Activated CD4-positive, alpha-beta T cell treated with anti-CD3 and anti-CD28 coated beads for 4 hours (primary cell): ENCODE measurements around the gene PEAR1.
A peak's percentile ranks its signal among the peaks of the same experiment; 100 is the strongest.

Source experiments
- DNase-seq, 2 donors: peaks; one replicate each; pipeline ENCODE4 v3.0.0-alpha.2; 2020

Gene PEAR1

DNA sequence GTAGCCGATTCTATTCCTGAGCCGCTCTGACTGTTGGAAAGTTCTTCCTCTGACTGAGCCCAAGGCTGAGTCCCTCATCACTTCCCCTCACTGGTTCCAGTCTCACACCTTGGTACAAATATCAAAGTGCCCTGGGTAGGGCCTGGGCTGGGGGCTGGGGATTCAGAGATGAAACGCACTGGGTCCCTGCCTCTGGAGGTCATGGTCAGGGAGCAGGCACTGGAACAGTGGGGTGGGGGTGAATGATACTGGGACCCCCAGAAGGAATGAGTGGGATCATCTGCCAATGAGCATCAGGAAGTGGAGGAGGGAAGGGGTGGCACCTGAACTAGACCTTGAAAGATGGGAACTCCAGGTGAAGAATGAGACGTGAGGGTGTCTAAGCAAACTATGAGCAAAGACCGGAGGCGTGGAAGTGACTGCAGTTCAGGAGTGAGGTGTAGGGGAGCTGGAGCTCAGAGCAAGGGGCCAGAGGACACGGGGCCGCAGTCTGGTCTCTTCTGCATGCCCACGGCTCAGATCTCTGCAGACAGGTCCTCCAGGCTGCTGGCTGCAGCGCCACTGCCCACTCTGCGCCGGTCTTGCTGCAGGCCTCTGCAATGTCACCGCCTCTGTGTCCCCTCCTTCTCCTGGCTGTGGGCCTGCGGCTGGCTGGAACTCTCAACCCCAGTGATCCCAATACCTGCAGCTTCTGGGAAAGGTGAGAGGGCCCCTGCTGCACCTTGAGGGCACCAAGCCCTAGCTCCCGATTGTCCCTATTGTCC lies 10.0 kb downstream of the PEAR1 start:
- no peak for DNase-seq

DNA sequence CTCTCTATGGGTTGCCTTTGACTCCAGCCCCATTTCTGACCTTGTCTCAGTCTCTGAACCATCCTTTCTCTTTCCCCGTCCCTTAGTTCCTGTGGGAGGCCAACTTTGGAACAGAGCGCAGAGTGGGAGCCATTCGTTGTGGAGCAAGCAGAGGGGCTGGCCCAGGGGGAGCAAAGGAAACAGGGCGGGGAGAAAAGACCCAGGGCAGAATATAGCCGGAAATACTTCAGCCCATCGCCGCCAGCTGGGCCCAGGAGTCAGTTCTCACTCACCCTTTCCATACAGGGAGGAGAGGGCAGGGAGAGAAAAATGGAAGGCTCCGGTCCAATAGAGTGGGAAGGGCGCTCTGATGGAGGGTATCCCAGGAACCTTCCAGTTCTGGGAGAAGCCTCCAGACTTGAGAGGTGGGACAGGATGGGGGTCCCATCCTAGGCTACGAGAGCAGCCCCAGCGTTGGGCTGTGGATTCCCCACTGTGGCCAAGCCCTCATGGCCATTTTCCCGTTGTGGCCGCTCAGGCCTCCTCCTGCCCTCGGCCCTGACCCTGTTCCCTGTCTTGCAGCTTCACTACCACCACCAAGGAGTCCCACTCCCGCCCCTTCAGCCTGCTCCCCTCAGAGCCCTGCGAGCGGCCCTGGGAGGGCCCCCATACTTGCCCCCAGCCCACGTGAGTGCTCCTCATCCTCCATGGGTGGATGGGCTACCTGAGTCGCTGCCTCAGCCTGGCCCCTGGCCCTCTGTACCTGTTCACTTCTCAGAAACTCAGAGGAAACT lies 10.9 kb downstream of the PEAR1 start:
- no peak for DNase-seq

DNA sequence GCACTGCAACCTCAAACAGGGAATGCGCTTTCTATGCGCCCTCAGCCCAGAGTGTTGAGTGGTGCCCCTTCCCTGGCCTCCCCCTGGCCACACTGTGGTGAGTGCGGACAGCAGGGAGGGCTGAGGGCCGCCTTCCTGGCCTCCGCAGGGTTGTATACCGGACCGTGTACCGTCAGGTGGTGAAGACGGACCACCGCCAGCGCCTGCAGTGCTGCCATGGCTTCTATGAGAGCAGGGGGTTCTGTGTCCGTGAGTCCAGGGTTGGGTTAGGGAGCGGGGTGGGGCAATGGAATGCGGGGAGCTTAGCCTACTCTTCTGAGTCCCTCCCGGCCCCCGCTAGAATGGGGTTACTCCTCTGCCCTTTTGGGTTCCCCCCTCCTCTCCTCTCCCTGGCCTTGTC lies 11.7 kb downstream of the PEAR1 start:
- no peak for DNase-seq

DNA sequence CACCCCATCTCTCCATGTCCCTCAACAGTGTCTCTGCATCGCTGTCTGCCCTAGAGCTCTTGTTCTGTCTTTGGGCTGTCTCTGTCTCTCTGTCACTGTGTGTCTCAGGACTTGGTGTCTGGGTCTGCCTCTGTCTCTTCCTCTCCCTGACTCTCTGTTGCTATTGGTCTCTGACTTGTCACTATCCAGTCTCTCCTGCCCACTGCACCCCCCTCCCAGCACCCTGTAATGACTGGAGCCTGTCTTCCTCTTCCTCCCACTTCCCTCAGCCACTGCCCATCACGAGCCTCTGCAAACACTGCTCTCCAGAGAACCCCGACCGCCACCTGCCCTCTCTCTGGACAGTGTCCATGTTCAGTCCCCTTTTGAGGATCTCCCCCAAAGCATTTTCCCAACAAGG lies 12.1 kb downstream of the PEAR1 start:
- DNase-seq = no peak

DNA sequence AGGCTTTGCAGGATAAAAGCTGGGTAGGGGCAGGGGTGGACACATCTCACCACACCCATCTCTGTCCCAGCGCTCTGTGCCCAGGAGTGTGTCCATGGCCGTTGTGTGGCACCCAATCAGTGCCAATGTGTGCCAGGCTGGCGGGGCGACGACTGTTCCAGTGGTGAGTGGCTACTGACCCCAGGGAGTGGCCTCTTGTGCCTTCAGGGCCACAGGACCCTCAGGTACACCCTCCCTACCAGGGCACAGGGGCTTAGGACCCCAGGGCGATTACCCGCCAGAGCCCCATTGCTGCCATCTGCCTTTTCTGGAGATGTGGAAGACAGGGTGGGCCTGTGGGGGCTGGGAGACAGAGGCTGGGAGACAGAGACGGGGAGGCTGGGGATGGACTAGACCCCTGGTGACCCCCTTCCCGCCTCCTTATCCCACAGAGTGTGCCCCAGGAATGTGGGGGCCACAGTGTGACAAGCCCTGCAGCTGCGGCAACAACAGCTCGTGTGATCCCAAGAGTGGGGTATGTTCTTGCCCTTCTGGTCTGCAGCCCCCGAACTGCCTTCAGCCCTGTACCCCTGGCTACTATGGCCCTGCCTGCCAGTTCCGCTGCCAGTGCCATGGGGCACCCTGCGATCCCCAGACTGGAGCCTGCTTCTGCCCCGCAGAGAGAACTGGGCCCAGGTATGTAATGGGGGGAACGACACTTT lies 12.8 kb downstream of the PEAR1 start:
- no peak for DNase-seq

DNA sequence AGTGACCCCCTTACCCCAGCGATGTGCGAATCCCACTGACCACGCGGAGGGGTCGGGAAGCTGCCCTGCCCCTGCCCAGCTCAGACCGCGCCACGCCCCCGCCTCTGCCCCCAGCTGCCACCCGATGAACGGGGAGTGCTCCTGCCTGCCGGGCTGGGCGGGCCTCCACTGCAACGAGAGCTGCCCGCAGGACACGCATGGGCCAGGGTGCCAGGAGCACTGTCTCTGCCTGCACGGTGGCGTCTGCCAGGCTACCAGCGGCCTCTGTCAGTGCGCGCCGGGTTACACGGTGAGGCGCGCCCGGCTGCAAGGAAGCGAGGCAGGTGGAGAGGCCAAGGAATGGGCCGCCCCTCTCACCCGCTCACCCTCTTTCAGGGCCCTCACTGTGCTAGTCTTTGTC lies 15.0 kb downstream of the PEAR1 start:
- no peak for DNase-seq

DNA sequence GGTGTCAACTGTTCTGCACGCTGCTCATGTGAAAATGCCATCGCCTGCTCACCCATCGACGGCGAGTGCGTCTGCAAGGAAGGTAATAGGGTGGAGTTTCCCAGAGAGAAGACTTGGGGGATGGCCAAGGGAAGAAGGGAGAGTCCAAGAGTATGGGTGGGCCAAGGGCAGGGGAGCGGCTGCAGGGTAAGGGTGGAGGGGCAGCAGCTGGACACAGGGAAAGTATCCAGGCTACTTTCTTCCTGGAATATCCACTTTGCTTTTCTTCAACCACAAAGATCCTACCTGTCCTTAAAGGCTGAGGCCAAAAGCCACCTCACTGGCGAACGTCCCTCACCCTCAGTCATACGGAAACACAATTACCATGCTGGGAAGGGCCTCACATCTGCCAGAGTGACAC lies 15.4 kb downstream of the PEAR1 start:
- no peak for DNase-seq

DNA sequence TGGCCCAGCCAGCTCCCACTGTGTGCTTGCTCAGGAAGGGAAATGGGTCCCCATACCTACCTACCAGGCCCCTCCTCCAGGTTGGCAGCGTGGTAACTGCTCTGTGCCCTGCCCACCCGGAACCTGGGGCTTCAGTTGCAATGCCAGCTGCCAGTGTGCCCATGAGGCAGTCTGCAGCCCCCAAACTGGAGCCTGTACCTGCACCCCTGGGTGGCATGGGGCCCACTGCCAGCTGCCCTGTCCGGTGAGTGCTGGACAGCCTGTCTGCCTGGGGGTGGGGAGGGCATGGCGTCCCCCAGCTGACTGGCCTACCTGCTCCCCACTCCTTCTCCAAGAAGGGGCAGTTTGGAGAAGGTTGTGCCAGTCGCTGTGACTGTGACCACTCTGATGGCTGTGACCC lies 16.2 kb downstream of the PEAR1 start:
- DNase-seq = no peak

DNA sequence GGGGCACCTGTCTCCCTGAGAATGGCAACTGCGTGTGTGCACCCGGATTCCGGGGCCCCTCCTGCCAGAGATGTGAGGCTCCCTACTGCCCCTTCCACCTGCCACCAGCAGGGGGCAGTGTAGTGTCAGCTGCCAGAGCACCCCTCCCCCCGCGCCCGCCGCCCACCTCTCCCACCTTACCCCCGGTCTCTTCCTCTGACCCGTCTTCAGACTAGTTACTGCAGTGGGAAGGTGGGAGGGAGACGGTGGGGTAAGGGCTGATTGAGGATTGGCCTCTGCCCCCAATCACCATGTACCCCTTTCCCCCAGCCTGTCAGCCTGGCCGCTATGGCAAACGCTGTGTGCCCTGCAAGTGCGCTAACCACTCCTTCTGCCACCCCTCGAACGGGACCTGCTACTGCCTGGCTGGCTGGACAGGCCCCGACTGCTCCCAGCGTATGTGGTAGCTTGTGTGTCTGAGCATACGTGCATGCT lies 16.8 kb downstream of the PEAR1 start:
- peak; percentile 52 to 55 for DNase-seq

DNA sequence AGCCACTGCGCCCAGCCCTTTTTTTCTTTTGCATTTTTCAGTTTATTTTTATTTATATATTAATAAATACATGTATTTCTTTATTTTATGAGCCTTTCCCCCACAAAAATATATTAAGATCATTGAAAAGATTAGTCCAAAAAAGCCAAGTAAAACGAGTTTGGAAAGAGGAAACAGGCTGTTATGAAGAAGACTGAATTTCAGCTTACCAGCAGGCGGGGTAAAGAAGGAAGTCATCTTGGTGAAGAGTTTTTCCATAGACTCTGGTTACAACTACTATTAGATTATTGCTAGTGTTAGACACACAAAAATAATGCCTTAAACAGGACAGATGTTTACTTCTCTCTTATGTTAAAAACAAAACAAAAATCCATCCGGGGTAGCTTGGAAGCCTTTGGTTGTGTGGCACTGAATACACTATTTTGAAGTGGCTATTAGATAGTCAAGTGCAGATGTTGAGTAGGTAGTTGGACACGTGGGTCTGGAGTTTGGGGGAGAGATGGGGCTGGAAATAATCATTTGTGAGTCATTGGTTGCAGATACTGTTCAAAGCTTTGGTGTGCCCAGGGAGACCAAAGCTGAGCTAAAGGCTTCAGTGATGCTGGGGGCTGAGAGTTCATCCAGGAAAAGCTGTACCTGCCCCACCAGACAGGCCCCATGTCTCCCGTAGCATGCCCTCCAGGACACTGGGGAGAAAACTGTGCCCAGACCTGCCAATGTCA lies 18.2 kb downstream of the PEAR1 start:
- DNase-seq = no peak

DNA sequence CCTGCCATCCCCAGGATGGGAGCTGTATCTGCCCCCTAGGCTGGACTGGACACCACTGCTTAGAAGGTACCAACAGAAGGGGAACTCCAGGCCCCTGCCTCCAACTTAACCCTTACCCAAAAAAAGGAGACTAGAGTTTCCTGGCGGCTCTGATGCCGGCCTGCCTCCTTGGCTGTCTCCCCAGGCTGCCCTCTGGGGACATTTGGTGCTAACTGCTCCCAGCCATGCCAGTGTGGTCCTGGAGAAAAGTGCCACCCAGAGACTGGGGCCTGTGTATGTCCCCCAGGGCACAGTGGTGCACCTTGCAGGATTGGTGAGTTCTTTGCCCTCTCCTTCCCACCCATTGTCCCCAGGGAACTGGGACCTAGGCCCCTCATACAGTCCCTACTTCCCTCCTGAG lies 18.8 kb downstream of the PEAR1 start:
- DNase-seq = no peak

DNA sequence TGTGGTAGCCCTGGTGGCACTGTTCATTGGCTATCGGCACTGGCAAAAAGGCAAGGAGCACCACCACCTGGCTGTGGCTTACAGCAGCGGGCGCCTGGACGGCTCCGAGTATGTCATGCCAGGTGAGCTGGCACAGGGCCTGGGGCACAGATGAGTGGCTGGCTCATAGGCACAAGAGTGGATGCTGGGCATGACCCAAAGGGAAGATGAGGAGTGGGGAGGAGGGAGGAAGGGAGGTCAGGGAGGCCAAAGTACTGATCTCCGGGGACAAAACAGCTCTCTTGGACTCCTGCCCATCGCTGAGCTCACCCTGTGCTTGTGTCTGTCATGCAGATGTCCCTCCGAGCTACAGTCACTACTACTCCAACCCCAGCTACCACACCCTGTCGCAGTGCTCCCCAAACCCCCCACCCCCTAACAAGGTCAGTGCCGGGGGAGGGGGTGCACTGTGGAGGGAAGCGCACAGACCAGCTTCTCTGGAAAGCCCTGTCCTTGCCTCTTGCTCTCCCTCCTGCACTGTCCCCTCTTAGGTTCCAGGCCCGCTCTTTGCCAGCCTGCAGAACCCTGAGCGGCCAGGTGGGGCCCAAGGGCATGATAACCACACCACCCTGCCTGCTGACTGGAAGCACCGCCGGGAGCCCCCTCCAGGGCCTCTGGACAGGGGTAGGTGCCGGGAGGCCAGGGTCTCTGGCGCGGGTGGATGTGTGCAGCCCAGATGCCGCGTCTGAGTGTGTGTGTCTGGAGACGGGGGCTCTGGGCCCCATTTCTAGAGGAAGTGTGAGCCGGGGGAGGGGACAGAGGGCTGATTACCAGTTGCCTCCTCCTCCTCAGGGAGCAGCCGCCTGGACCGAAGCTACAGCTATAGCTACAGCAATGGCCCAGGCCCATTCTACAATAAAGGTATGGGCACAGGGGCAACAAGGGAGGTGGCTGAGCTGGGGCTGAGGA lies 19.6 kb downstream of the PEAR1 start:
- no peak for DNase-seq

DNA sequence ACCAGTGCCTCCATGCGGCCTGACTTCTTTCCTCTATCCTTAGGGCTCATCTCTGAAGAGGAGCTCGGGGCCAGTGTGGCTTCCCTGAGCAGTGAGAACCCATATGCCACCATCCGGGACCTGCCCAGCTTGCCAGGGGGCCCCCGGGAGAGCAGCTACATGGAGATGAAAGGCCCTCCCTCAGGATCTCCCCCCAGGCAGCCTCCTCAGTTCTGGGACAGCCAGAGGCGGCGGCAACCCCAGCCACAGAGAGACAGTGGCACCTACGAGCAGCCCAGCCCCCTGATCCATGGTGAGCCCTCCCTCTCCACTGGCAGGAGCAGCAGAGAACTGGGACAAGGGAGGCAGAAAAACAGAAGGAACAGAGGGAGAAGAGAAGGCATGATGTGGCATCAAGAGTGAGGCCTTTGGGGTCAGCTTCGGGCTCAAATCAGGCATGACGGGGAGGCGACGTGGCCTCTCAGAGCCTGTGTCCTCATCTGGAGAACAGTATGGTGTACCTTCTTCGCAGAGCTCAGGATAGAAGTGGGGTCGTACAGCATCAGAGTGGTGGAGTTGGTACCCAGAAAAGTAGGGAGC lies 20.4 kb downstream of the PEAR1 start:
- DNase-seq = no peak

DNA sequence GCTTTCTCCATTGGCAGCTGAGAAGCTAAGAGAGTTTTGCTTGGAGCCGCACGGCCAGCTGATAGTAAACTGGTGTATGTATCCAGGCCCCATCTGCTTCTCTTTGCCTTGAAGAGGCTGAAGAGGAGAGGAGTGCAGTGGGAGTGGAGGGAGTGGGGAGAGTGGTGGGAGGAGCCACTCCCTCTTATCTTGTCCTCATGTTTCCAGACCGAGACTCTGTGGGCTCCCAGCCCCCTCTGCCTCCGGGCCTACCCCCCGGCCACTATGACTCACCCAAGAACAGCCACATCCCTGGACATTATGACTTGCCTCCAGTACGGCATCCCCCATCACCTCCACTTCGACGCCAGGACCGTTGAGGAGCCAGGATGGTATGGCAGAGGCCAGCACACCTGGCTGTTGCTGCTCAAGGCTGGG lies 20.9 kb downstream of the PEAR1 start:
- DNase-seq = no peak

DNA sequence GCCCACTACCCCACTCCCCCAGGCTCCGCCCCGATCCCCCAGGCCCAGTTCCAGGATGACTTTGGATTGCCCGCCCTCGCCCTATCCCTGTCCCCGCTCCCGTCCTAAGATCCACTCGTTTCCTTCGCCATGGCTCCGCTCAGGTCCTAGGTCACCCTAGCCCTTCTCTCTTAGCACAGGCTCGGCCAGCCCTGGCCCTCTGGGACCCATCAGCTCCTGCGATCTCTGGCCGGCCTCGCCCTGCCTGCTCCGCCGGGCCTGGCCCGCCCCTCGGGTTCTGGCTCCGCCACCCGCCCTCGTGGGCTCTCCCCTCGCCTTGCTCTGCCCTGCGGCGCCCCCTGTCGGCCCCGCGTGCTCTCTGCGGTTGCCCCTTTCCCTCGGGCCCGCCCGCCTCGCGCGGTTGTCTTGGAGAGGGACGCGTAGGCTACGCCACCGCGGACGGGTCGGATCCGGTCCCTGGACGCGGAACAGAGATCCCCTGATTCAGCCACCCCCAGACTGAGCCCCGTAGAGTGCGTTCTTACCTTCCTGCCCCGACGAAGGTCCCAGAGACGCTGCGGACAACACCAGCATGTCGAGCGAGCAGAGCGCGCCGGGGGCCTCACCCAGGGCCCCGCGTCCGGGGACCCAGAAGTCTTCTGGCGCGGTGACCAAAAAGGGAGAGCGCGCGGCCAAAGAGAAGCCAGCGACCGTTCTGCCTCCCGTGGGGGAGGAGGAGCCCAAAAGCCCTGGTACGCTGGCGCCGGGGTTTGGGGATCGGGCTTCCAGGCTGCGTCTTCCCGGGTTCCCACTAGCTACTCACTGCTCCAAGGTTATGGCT lies 26.9 kb downstream of the PEAR1 start, which contains the start of gene LRRC71:
LRRC71 (plus strand) TSS at position 400 of the 820 bp plus-strand sequence; CDS start at position 572, 172 bp downstream.
- DNase-seq = peak; percentile 39 to 53

DNA sequence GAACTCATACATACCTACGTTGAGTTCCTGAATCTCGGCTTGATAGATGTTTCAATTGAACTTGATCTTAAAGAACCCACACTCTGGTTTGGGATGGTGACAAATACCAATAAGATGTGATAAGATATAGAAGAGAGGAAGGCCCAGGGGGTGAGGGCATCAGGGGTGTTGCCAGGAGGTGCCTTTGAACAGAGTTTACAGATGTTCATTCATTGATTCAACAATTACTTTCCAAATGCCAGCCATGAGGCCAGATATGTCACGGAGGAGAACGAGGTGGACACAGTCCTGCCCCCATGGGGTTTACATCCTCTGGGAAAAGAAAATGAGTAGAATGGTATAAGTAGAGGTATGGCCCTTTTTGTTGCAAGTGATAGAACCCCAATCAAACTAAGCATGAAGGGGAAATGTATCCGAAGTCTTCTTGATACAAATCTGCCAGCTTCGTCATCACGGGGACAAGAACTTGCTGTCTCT lies 27.6 kb downstream of the PEAR1 start:
- DNase-seq = no peak

DNA sequence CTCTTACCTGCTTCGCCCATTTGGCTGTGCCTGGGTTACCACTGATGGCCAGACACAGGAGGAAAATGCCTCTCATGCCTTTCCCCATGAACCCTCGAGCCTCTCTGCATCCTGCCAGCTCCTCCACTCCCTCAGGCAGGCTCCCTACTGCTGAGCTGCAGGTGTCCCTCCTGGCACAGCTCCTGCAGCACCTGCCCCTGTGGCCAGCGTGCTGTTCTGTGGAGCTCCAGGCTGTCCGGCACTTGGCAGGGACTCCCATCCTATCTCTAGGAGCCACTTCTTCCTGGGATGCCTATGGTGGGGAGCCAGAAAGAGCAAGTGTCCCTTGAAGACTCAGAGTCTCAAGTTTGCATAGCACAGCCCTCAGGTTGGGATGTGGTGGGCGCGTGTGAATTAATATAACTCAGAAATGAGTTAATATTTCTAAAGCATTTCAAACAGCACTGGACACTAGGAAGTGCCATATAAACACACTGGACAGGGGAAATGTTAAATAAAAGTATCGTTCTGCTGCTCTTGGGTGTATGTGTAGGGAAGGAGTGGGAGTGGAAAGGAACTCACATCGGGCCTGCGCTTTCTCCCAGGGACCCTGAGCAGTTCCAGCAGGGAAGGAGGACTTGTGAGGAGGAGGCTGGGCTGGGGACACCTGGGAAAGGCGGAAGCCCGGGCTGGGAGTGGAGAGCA lies 29.6 kb downstream of the PEAR1 start:
- no peak for DNase-seq

DNA sequence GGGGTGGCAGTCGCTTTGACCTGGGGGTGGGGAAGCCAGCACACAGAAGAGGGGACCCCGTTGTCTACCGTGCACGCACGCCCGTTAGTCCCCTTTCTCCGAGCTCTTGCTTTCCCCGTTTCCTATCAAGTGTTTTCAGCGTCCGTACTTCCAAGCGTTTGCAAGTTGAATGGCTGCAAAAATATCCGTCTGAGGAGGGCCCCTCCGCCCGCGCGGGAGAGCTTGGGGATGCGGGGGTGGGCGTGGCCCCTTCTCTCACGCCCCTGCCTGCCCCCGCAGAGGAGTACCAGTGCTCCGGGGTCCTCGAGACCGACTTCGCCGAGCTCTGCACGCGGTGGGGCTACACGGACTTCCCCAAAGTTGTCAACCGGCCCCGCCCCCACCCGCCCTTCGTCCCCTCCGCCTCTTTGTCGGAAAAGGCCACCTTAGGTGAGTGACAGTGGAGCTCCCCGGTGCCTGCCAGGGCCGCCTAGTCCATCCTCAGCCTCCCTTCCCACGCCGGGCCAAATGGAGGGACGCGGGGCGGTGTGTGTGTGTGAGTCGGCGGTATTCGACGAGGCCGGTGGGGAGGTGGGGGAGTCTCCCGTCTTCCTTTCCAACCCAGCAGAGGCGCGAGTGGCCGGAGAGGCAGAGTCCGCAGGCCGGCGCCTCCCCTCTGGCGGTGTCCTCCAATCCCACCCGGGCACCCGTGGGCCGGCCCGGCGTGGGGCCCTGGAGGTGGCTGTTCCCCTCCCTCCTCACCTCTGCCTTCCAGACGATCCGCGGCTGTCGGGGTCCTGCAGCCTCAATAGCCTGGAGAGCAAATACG lies 30.4 kb downstream of the PEAR1 start:
- DNase-seq = no peak
